Transverse colon (tissue), 3 donors: ENCODE measurements around the gene ARVCF.

Experiments used
- CTCF ChIP-seq, 5 experiments: fragments of 200-600 bp in 3 of 5; fragments of 450-650 bp in 2 of 5; sonication (generic) in 3 of 5; IDR thresholded peaks; 1 replicate in 2 of 5; 2 replicates in 3 of 5; pipeline ENCODE4 v1.5.1; 2016 to 2017; ENCODE audit warnings: antibody characterized with exemption in 5 of 5, inconsistent platforms in 3 of 5, mild to moderate bottlenecking in 2 of 5, moderate library complexity in 1 of 5
- EP300 ChIP-seq: sonication (generic); formaldehyde crosslinking; IDR thresholded peaks from one replicate; pipeline ENCODE4 v1.6.1; 2017; ENCODE audit warnings: antibody characterized with exemption, low read depth

- no peak for TF ChIP-seq CTCF (IDR thresholded peaks at IDR 0.05)
- TF ChIP-seq EP300: no peak
Observed at GRCh38 chr22:19958083-19959042, 58.3 kb downstream of the ARVCF start.
